Pancreas (tissue), 10 donors: Measurements from ENCODE around the gene ITGB5. TPM values are rescaled to one million over a fixed set of nuclear protein-coding genes. Genes with fewer than 3 reads are reported as not detected.

ENCODE experiments used
- ATAC-seq, 4 donors: fragments of 200-7000 bp; cut with Tn5 transposase; one replicate each; pipeline versions ENCODE4 v1.8.0 to v1.9.1; 2020; ENCODE audit warnings: mild to moderate bottlenecking in 4 of 4, moderate library complexity in 4 of 4
- DNase-seq, 6 donors: peaks; one replicate each; pipeline ENCODE4 v3.0.0-alpha.2; 2020
- FAIRE-seq: peaks from 2 replicates; lab custom pipeline; 2012; peaks lifted over from hg19 to GRCh38; lab: Jason Lieb, UNC
- H3K27ac ChIP-seq, 4 donors: fragments of 200-600 bp; sonication (generic); 1 replicate in 3 of 4; 2 replicates in 1 of 4; pipeline versions ENCODE4 v1.5.0 to v1.8.0; 2020
- H3K27me3 ChIP-seq, 4 donors: fragments of 200-600 bp; one replicate each; pipeline ENCODE4 v1.8.0; 2021
- H3K36me3 ChIP-seq, 3 donors: fragments of 200-600 bp; sonication (generic) in 1 of 3; one replicate each; pipeline versions ENCODE4 v1.5.0 to v1.8.0; 2020 to 2021
- H3K4me1 ChIP-seq, 3 donors: fragments of 200-600 bp; one replicate each; pipeline ENCODE4 v1.8.0; 2021
- H3K4me3 ChIP-seq, 4 donors: fragments of 200-600 bp; sonication (generic) in 2 of 4; one replicate each; pipeline versions ENCODE4 v1.5.0 to v1.8.0; 2020 to 2021
- H3K9me3 ChIP-seq, 4 donors: fragments of 200-600 bp; one replicate each; pipeline ENCODE4 v1.8.0; 2021
- CTCF ChIP-seq, 4 donors: fragments of 200-600 bp; sonication (generic) in 3 of 4; IDR thresholded peaks; one replicate each; pipeline versions ENCODE4 v1.5.0 to v1.8.0; 2021; ENCODE audit warnings: antibody characterized with exemption in 4 of 4
- WGBS, 2 donors: extraction: QIAGEN DNeasy Blood & Tissue Kit; methylation state at CpG; one replicate each; pipeline ENCODE4 v1.1.7; 2013; 5-methylcytosine and 5-hydroxymethylcytosine counted together
- intact Hi-C, 3 donors: fragments of 100-400 bp; cut with DNase I; formaldehyde crosslinking; loops; one replicate each; pipeline versions ENCODE4 v1.11.1 to v1.14.2; 2022
- polyA plus RNA-seq, 2 donors: library from polyadenylated mRNA; stranded (reverse); fragments of 200-250 nt; gene quantifications; one replicate each; pipeline ENCODE4 v1.2.3, GENCODE V29; 2013
- total RNA-seq, 6 donors: library from RNA; stranded (reverse); fragmentation: NEBNext Ultra II Directional in 4 of 6; extraction: Animal tissue kit (Norgen Biotek cat#: 25700) in 4 of 6; gene quantifications; one replicate each; pipeline versions ENCODE4 v1.2.1 to v1.2.4, GENCODE V29; 2021 to 2023
- donor health status: healthy with polysubstance abuse.
- donor health status: DM: no; HTN: no; CAD: no; lungs with moderate emphysema.
- donor health status: DM: no; HTN: no; CAD: no.
- donor health status: control.
- donor health status: control.
- donor health status: Bipolar disorder and iron deficiency.
- donor health status: DM: yes; HTN: yes; CAD: no.
- donor health status: DM: no; HTN: no; CAD: no.
- donor health status: DM: no; HTN: no; CAD: no.
- donor health status: DM: yes; HTN: yes; CAD: no.

The ITGB5 gene
- total and polyA plus RNA-seq, 8 donors: 9.5 to 69.9 (median 24.5) TPM

DNA sequence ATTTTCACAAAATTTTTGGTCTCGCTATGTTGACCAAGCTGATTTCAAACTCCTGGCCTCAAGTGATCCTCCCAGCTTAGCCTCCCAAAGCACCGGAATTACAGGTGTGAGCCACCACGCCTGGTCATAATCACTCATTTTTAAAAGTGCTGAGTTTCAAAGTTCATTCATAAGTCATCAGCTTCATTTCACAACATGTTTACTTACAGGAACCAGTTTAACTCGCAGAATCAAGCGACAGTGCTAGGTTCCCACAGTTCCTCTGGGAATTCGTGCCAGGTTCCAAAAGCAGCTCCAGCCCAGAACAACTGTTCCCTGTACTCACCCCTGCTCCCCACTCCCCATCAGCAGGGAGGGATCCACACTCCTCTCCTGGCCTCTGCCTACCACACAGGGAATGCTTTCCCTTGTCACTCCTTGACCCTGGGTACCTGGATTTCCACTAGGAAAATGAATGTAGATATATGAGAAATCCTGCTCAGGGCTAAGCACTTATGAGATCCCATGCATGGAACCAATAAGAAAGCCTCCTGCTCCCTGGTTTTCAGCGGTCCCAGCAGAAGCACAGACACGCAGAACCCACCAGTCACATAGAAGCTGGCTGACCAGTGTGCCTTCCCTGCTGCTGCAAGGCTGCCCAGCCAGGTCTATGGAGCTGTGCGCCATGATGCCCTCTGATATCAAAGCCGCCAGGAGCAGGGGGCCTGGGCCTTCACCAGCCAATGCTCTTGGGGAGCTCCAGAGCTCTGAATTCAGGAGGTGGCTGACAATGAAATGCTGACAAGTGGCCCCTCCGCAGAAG, 72.3 kb downstream of the ITGB5 start:
- Histone ChIP-seq H3K27ac (peak overlapping the region in 1 of 4 donors; percentile 46), H3K36me3 (no peaks in the 10 kb centered on the region), H3K9me3 (no peaks in the 10 kb centered on the region), H3K27me3 (no peaks in the 10 kb centered on the region), H3K4me3 (no peak overlapping the region), H3K4me1 (peaks cover 0 to 12% (median 8%) of the 10 kb centered on the region in 3 donors)
- peak in 4 of 6 donors; percentile 43 to 59 (median 48) for DNase-seq
- intact Hi-C loops: no loop called here
- 58 to 60% methylated on average over 11 of the region's 11 CpGs for WGBS, 2 donors
- no peak for TF ChIP-seq CTCF (IDR thresholded peaks at IDR 0.05)
- FAIRE-seq: no peak
- peak; percentile 77 to 86 (median 82) for ATAC-seq

DNA sequence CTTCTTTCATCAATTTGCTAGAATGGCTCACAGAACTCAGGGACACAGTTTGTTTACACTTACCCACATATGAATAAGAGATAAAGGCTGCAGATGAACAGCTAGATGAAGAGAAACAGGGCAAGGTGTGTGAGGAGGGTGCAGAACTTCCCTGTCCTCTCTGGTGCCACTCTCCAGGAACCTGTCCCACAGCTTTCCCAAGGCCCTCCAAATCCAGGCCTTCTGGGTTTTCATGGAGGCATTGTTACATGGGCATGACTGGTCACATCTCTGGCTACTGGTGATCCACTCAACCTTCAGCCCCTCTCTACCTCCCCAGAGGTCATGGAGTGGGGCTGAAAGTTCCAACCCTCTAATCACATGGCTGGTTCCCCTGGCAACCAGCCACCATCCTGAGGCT, 73.6 kb downstream of the ITGB5 start:
- H3K4me3 ChIP-seq: no peak overlapping the region
- ATAC-seq (no peak), FAIRE-seq (no peak), DNase-seq (no peak)
- peaks cover 0 to 12% (median 8%) of the 10 kb centered on the region in 3 donors for H3K4me1 ChIP-seq
- intact Hi-C loops: no loop called here
- no peaks in the 10 kb centered on the region for H3K36me3 ChIP-seq
- H3K27ac ChIP-seq: peak overlapping the region in 2 of 4 donors; percentile 32 to 51
- H3K27me3 ChIP-seq: no peaks in the 10 kb centered on the region
- no peaks in the 10 kb centered on the region for H3K9me3 ChIP-seq
- no peak for TF ChIP-seq CTCF (IDR thresholded peaks at IDR 0.05)

- peak overlapping the region in 2 of 4 donors; percentile 32 to 51 for H3K27ac ChIP-seq
- 89 to 90% methylated on average over 15 of the region's 15 CpGs for WGBS, 2 donors
- DNase-seq (no peak), FAIRE-seq (no peak), ATAC-seq (peak in 3 of 4 donors; percentile 52 to 65 (median 61))
- H3K9me3 ChIP-seq: no peaks in the 10 kb centered on the region
- H3K4me3 ChIP-seq: no peak overlapping the region
- peaks cover 0 to 12% (median 8%) of the 10 kb centered on the region in 3 donors for H3K4me1 ChIP-seq
- no peaks in the 10 kb centered on the region for H3K27me3 ChIP-seq
- no peak for TF ChIP-seq CTCF (IDR thresholded peaks at IDR 0.05)
- H3K36me3 ChIP-seq: no peaks in the 10 kb centered on the region
- intact Hi-C loops: no loop called here
Observed at GRCh38 chr3:124812291-124813265, 74.6 kb downstream of the ITGB5 start.

GRCh38 chr3:124811436-124811835, 75.7 kb downstream of the ITGB5 start:
- Histone ChIP-seq H3K27me3 (no peaks in the 10 kb centered on the region), H3K36me3 (no peaks in the 10 kb centered on the region), H3K4me3 (no peak overlapping the region), H3K27ac (no peak overlapping the region), H3K9me3 (no peaks in the 10 kb centered on the region), H3K4me1 (peaks cover 0 to 12% (median 8%) of the 10 kb centered on the region in 3 donors)
- 86 to 92% methylated on average over 5 of the region's 5 CpGs for WGBS, 2 donors
- no peak for DNase-seq
- FAIRE-seq: no peak
- ATAC-seq: no peak
- intact Hi-C loops: no loop called here
- no peak for TF ChIP-seq CTCF (IDR thresholded peaks at IDR 0.05)
